OCI-M1 (cell line): ENCODE data around the gene MYO16.

ENCODE experiments used
- DNase-seq: peaks from one replicate; lab custom pipeline; 2025; lab: John Stamatoyannopoulos, UW

Gene MYO16

DNA sequence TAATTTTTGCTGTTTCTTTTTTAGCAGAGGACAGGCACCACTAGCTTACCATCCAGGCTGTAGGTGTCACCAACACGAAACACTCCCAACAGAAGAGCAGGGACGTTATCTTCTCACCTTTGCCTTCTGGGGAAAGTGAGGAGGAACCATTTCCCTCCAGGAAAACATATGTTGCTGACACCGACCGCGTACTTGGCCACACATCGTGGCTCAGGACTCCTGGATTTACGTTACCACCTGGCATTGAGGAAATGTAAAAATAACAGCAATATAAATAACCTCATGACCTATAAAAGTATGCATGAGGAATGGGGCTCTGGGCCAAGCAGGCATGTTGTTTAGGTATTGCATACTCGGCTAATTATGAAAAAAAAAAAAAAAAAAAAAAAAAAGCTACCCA, 525.1 kb downstream of the MYO16 start:
- no peak for DNase-seq

- no peak for DNase-seq
These were observed 525.8 kb downstream of the MYO16 start for GRCh38 chr13:109154966-109155761.

DNA sequence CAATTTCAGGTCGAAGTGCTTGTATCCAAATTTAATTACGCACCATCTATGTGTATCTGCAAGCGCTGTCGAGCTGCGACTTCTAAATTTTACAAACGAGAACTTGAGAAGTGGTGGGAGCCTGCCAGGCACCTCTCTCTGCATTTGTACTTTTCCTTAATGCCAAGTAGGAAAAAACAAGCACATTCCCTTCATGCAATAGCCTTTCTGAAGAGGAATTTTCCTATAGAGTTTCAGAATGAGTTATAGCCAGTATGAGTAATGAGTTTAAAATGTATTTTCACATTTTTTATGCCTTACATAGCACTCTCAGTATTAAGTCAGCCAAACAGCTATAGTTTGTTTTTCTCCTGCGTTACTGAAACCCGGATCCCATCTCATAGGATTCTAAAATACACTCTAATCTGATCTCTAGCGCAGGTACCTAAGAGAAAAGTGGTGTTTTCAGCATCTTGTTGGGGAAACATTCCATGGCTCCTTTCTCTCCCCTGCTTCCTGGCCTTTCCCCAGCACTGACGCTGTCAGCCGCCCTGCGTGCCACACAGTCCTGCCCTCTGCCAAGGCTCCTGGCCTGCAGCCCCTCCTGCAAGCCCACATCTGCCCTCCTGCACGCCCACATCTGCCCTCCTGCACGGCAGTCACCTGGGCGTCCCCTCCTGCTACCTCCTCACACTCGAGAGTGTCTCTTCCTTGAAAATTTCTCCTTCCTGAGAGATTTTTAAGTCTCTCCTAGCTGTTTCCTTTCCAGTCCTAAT, 526.9 kb downstream of the MYO16 start:
- DNase-seq, result no peak

GRCh38 chr13:109157275-109157674, 527.9 kb downstream of the MYO16 start:
- no peak for DNase-seq

DNA sequence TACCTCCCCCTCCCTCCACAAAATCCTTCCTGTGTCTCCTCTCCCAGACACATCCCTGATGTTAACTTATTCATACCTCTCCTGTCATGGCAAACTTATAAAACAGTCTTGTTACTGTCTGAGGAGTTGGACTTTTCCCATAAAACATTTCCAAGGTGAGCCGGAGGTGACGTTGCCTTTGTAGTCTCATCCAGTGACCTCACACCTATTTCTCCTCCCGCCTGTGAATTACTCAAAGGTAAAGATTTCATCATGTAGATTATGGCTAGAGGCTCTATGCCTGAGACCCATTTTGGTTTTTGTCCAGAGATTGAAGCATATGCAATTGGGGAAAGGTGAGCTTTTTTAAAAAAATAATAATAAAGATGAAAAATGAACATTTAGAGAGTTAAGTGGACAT, 529.0 kb downstream of the MYO16 start:
- no peak for DNase-seq

GRCh38 chr13:109159650-109160309, 530.4 kb downstream of the MYO16 start:
- DNase-seq, result no peak

- no peak for DNase-seq
These were observed 530.9 kb downstream of the MYO16 start for GRCh38 chr13:109160357-109160756.

- no peak for DNase-seq
These were observed 531.7 kb downstream of the MYO16 start for GRCh38 chr13:109160887-109161669.

DNA sequence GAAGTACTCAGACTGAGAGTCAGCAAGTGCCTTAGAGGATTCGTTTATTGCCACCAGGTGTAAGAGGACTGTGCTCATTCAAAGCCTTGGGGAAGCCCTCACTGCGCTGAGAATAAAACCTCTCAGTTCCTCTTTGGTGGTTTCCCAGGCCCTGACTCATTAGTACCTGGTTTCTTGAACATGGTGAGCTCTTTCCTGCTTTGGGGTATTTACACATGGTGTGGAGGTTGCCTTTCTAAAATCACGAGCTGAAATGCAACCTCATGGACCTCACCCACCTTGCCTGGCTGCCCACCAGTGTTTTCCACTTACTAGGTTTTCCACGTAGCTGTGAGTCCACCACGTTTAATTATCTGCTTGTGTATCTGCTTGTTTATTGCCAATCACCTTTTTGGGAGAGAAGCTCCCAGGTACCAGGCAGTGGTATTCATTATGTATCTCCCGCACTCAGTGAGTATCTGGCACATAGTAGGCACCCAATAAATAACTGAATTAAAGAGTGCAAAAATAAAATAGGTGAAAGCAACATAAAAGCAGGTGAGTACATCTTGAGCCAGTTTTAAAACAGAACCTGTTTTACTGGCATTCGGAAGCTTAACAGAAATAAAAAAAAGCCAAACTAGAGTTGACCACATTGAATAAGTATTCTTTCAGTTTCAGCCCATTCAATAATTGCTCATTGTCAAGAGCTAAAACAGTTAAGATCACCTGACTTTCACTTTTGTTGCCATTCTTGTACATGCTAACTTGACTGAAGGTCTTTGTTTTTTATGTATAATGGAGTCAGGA, 533.0 kb downstream of the MYO16 start:
- DNase-seq, result peak; percentile 11

DNA sequence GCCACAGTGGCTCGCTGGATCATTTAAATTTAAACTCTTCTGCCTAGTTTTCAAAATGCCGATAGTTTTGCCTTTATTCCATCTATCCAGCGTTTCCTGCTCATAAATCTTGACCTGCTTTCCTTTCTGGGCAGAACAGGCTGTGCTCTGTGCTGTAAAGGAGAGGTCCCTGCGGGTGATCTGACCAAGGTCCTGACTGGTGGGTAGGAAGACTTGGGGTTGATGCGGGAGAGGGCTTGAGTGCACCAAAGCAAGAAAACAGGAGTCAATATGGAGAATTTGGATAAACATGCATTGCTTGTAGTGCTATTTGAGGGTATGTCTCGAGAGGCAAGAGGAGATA, 533.6 kb downstream of the MYO16 start:
- no peak for DNase-seq

DNA sequence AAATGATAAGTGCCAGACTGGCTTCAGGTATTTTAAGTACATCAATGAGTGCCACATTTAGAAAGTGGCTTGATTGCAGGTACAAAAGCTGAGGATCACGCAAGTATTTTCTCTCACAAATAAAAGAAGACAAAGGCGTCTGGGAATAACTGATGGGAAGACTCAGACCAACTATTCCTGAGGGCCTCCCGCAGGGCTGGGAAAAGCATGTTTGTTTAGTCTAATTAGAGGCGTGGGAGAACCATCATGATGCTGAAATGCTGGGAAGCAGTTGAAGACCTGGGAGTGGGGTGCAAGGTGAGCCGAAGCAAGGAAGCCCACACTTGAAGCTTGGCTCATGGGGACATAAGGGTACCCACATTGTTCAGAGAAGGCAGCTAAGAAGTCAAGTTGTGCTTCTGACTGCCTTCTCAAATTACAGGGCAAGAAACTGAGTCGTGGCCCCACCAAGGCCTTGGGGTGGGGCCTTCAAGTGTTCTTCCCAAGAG, 536.0 kb downstream of the MYO16 start:
- DNase-seq, result no peak

DNA sequence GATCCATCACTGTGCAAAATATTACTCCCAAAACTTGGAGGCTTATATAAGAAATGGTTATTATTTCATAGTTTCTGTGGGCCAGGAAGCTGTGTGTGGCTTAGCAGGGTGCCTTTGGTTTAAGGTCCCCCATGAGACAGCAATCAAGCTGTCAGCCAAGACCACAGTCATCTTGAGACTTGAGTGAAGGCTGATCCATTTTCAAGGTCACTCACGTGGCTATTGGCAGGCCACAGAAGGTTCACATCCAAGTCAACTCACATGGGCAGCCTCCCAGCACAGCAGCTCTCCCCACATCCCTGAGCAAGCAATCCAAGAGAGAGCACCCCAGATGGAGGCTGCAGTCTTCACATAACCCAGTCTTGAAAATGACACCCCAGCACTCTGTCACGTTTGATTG, 537.4 kb downstream of the MYO16 start:
- DNase-seq, result no peak

DNA sequence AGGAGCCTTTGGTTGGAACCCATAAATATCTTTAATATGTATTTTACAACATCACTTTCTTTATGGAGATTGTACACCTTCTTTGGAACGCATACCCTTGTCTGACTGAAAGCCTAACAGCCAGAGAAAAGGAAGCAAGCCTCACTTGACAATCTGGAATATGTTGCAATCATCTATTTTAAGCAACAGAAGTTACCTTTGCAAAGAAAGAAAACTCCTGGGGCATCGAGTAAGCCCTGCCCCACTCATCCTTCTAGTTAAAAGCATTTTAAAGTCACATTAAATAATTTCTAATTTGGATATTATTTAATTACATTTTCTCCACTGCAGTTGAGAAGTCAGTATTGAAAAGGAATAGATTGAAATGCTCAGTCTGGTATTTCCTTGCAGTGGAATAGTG, 542.7 kb downstream of the MYO16 start:
- no peak for DNase-seq

DNA sequence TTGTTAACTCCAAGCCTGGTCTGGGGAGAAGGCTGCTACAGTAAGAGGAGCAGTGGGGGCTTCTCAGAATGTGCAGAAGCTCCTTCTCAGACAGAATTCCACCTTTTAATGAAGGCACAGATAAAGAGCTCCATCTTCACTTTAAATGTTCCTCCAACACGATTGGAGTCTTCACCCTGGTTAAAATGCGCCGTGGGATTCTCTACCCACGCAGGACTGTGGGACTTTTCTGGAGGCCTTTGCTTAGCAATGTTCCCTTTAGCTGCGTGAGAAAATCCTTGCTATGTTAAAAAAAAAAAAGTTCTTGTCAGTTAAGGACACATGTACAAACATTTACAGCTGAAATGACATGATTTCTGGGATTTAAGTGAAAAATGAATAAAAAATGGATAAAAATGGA, 546.3 kb downstream of the MYO16 start:
- no peak for DNase-seq

- DNase-seq, result no peak
These were observed 551.6 kb downstream of the MYO16 start for GRCh38 chr13:109180905-109181425.

GRCh38 chr13:109182777-109183465, 553.5 kb downstream of the MYO16 start:
- DNase-seq, result no peak

- DNase-seq, result no peak
These were observed 562.0 kb downstream of the MYO16 start for GRCh38 chr13:109191413-109191812.

- no peak for DNase-seq
These were observed 562.9 kb downstream of the MYO16 start for GRCh38 chr13:109192306-109192705.

DNA sequence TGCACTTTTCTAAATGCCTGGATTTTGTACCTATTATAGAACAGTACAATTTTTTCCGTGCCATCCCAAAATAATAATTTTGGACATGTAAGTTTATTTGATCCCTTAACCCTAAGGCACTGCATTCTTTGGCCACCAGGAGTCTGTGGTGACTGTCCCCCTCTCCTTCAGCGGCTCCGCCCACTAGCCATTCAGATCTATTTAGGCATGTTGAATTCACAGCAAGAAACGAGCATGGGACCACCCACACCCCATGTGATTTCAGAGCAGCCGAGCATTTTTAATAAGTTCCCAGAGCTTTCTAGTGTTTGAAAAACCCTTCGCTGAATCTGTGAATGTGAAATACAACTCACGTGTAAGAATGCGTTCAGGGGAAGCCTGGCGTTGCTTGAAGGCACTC, 567.5 kb downstream of the MYO16 start:
- no peak for DNase-seq

DNA sequence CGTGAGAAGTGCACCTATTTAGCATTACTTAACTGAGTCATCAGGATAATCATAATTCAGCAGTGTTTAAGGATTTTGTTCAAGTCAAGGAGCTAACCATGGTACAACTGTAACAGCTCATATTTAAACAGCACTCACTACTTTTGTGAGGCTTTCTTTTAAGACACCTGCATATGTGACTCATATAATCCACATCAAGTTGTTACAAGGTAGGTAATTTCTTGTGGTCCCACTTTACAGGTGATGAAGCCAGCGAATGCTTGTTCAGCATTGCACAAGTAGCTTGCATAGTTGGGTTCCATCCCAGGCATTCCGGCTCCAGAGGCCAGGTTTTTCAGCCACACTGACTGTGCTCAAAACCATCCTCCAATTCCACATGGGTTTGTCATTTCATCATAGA, 569.2 kb downstream of the MYO16 start:
- DNase-seq, result no peak
